GM19324 (cell line): ENCODE results near the gene HIC2.
A peak's percentile ranks its signal among the peaks of the same experiment; 100 is the strongest.
"Not testable (repeated sequence)": the region's sequence is repeated elsewhere in the genome, so short reads cannot be mapped to it uniquely, and the experiment has no call there.

ENCODE experiments used
- ATAC-seq: cut with Tn5 transposase; IDR thresholded peaks from one replicate; pipeline ENCODE4 v1.9.1; 2021; ENCODE audit warnings: mild to moderate bottlenecking, moderate library complexity; ENCODE audit not compliant: unreplicated experiment, low FRiP score

Gene HIC2, protein sequence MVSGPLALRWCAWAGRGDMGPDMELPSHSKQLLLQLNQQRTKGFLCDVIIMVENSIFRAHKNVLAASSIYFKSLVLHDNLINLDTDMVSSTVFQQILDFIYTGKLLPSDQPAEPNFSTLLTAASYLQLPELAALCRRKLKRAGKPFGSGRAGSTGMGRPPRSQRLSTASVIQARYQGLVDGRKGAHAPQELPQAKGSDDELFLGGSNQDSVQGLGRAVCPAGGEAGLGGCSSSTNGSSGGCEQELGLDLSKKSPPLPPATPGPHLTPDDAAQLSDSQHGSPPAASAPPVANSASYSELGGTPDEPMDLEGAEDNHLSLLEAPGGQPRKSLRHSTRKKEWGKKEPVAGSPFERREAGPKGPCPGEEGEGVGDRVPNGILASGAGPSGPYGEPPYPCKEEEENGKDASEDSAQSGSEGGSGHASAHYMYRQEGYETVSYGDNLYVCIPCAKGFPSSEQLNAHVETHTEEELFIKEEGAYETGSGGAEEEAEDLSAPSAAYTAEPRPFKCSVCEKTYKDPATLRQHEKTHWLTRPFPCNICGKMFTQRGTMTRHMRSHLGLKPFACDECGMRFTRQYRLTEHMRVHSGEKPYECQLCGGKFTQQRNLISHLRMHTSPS

DNA sequence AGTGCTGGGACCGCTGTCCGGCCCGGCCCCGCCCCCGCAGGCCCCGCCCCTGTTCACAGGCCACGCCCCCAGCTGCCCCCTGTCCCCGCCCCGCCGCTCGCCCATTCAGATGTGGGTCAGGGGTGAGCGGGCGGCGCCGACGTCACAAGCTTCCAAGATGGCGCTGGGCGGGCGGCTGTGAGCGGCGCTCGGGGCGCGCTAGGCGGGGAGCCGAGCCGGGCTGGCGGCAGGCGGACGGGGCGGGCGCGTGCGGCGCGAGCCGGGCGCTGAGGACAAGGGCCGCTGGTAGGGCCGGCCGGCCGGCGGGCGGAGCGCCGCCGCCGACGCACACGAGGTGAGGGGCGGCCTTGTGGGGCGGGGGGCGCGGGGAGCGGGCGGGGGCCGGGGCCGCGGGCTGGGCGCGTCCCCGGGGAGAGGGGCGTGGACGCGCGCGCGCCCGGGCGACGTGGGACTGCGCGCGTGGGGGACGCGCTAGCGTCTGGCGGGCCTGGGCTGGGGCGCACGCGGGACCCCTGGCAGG is at the start of gene HIC2:
TSS of gene HIC2 (plus strand) at position 145 of the 520 bp plus-strand sequence. CDS start 25,461 bp downstream, outside the sequence.
- peak; percentile 73 for ATAC-seq

- not testable (repeated sequence) for ATAC-seq
Observed at GRCh38 chr22:21368603-21369310, 48.4 kb upstream of the HIC2 start.

- ATAC-seq = not testable (repeated sequence)
Observed at GRCh38 chr22:21375880-21376279, 41.3 kb upstream of the HIC2 start.

DNA sequence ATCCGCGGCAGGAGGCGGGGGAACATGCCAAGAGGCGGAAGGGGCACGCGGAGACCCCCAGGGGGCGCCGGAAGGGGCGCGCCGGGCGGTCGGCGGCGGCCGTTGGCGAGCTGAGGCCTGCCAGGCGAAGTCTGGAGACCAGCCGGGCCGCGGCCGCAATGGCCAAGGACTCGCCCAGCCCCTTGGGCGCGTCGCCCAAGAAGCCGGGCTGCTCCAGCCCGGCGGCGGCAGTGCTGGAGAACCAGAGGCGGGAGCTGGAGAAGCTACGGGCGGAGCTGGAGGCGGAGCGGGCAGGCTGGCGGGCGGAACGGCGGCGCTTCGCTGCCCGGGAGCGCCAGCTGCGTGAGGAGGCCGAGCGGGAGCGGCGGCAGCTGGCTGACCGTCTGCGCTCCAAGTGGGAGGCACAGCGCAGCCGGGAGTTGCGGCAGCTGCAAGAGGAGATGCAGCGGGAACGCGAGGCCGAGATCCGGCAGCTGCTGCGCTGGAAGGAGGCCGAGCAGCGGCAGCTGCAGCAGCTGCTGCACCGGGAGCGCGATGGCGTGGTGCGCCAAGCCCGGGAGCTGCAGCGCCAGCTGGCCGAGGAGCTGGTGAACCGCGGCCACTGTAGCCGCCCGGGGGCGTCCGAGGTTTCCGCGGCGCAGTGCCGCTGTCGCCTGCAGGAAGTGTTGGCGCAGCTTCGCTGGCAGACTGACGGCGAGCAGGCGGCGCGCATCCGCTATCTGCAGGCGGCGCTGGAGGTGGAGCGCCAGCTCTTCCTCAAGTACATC is 33.3 kb upstream of the HIC2 start, which contains the start of gene RIMBP3B:
TSS of gene RIMBP3B (plus strand) at position 51 of the 767 bp plus-strand sequence. CDS start at position 159, 108 bp downstream.
- ATAC-seq = peak; percentile 71

GRCh38 chr22:21384468-21385357 is 32.5 kb upstream of the HIC2 start:
- peak; percentile 31 for ATAC-seq

DNA sequence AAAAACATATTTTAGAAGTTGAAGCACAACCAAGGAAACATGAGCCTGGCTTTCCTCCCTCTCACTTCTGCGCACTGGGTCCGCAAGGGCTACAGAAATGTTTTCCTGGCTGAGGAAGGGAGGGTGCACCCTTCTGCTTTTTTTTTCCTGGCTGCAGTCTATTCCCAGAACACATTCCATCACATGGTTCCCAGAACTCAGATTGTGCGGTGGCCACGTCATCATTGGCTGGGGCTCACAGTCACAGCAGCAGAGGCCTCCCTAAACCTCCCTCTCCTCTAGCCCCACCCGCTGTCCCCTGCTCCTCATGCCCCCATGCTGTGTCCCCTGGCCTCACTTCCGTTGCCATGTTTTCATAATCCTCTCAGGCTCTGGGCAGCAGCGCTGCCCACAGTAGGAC is 27.7 kb upstream of the HIC2 start:
- not testable (repeated sequence) for ATAC-seq

DNA sequence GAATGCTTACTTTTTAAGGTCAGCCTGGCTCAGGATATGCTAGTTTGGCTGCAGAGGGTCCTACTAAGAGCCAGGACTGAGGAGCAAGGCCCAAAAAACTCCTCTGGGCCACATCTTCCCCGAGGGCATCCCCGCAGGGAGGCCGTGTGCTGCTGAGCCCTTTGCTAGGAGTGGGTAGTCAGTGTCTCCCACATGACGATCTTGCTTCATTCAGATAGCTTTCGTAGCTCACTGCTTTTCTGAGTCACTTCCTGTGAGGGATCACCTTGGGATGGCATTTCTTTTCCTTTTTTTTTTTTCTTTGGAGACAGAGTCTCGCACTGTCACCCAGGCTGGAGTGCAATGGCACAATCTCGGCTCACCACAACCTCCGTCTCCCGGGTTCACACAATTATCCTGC is 27.2 kb upstream of the HIC2 start:
- ATAC-seq = not testable (repeated sequence)

- ATAC-seq = not testable (repeated sequence)
Observed at GRCh38 chr22:21394613-21395012, 22.6 kb upstream of the HIC2 start.

DNA sequence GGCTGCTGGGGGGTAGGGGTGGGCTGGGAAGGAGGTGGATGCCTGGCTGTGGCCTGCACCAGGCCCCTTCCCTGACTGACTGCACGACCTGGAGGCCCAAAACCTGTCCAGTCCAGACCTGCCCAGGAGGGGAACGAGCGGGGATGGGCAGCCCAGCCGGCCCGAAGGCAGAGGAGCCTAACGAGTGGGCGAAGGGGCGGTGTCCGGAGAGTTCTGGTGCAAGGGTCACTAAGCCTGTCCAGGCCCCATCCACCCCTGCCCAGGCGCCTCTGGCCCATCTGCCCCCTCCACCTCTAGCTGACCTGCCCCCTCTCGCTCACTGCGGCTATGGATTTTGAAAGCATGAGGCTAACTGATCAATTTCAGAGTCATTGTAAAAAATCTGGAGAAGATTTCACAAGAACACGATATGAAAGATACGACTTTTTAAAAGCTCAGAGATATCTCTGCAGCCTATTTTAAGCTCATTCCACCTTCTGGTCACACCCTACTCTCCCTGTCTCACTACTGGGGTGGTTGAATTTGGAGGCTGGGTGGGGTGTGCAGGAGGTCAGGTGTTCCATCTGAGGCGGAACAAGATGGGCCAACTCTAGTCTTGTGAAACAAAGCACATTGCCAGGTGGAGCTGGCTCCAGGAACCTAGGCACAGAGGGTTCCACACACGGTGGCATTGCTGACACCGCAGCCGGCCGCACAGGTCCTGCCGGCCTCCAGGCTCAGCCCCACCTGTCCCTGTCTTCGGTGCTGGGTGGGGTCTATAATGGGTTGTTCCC is 15.8 kb upstream of the HIC2 start:
- not testable (repeated sequence) for ATAC-seq

- ATAC-seq = not testable (repeated sequence)
Observed at GRCh38 chr22:21402763-21403314, 14.3 kb upstream of the HIC2 start.

DNA sequence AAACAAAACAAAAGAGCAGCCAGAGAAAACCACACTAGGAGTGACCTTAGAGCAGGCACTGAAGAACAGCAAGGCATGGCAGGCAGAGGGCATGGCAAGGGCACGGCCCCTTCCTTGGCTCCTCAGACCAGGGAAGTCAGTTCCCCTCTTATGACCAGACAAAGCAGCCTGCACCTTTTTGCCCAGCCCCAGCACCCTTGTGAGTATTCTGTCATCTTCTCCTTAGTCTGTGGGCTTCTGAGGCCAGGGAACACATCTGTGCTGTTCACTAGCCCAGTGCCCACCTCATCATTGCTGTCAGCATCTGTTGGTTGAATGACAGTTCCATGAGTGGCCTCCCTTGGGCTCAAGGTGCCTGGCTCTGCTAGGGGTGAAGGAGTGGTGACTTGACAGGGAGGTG is 10.0 kb upstream of the HIC2 start:
- not testable (repeated sequence) for ATAC-seq

DNA sequence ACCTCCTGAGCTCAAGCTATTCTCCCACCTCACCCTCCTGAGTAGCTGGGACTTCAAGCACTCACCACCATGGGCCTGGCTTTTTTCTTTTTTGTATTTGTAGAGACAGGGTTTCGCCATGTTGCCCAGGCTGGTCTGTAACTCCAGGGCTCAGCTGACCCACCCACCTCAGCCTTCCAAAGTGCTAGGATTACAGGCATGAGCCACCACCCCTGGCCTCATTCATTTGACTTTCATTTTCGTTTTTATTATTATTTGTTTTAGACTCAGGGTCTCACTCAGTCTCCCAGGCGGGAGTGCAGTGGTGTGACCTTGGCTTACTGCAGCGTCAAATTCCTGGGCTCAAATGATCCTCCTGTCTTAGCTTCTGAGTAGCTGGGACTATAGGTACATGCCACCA is 9.4 kb upstream of the HIC2 start:
- ATAC-seq = not testable (repeated sequence)

DNA sequence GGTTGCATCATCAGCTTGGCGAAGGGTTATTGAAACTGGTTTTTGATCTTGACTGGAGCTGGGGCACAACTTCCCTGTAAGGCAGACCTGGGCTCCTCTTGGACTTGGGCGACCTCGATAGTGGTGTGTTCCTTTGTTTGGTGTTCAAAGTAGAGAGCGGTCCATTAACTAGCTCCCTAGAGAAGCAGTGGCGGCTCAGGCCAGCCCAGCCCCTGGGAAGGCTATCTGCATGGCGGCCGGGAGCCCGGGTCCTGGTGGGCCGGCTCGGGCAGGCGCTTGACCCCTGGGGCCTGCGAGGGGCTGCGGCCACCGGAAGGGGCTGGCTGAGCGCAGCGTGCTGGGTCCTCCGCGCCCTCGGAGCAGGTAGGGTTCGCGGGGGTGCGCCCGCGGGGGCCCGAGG is 796 bp upstream of the HIC2 start:
- ATAC-seq = not testable (repeated sequence)

DNA sequence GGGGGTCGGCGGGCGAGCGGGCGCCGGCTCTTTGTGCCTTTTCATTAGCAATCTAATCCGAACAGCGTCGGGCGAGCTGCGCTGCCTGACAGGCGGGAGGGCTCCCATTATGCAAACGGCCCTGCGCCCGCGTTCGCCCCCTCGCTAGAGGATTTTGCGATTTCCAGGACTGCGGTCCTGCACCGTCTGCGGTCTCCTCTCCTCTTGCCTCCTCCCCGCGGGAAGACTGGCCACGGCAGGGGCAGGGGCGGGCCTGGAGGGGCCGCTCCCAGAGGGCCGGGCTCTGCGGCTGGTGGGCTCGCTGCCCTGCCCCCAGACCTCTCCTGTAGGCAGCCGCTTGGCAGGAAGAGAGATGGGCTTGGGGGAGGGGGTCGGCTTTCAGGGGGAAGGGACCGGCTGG is 682 bp downstream of the HIC2 start:
- ATAC-seq = peak; percentile 25

DNA sequence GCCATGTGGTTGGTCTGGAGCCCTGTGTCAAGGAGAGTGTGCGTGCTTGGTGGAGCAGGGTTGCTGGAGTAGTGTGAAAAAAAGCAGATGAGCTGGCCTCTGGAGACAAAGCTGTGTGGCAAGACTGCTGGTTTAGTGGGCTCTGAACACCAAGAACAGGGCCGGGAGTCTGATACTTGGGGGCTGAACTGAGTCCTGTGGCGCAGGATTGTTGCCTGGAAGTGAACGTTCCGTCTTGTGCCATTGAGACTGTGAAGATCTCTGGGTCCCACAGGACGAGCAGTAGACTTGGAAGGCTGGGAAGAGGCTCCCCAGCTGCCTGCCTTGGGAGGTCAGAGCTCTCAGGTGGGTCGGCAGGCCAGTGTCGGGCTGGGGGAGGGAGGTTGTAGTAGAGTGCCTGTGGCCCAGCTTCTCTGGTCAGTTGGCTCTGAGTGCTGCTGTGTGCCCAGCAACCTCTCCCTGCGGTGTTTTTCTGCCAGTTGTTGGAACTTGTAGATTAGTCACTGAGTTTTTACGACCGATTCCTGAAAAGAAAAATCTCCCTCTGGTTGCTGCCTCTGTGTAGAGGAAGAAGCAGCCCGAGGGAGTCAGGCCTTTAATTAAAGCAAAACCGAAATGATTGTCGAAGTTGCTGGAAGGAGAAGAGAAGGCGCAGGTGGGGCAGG is 1.9 kb downstream of the HIC2 start:
- ATAC-seq = not testable (repeated sequence)

DNA sequence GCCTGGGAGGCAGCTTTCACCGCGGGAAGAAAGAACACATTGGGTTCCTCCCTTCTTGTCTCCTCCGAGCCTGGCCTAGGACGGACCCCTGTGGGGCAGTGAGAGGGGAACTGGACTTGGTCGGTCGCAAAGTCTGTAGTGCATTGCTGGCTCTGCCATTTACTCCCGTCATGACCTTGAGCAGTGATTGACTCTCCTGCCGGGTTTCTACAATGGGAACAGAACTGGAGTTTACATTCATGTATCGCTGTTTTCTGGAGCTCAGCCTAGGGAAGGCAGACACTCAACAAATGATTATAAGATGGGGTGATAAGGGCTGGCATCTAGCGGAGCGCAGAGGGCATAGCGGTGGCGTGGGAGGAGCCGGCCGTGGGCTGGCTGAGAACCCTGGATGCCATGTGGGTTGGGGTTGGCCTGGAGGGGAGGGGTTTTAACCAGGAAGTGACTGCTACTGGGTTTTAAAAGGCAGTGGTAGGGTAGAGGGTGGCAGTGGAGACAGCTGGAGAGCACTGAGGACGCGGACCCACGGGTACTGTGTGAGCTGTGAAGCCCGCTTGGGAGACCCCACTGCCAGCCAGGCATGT is 3.1 kb downstream of the HIC2 start:
- ATAC-seq = not testable (repeated sequence)

GRCh38 chr22:21424084-21424709 is 7.0 kb downstream of the HIC2 start:
- ATAC-seq = not testable (repeated sequence)
